SK-N-MC (cell line): ENCODE data around the gene GABRR1.
"Not testable (repeated sequence)": the region's sequence is repeated elsewhere in the genome, so short reads cannot be mapped to it uniquely, and the experiment has no call there.

Source experiments
- EZH2 ChIP-seq: fragments of 200-600 bp; sonication (generic); IDR thresholded peaks from one replicate; pipeline ENCODE4 v1.6.1; 2017; ENCODE audit warnings: antibody characterized with exemption
- POLR2AphosphoS5 ChIP-seq: IDR thresholded peaks from 2 replicates; pipeline ENCODE4 v1.6.1; 2012; ENCODE audit warnings: mild to moderate bottlenecking, low read depth, low read length, borderline replicate concordance

DNA sequence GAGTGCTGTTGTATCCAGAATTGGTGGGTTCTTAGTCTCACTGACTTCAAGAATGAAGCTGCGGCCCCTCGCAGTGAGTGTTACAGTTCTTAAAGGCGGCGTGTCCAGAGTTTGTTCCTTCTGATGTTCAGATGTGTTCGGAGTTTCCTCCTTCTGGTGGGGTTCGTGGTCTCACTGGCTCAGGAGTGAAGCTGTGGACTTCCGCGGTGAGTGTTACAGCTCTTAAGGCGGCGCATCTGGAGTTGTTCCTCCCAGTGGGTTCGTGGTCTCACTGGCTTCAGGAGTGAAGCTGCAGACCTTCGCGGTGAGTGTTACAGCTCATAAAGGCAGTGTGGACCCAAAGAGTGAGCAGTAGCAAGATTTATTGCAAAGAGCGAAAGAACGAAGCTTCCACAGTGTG, 16.4 kb upstream of the GABRR1 start:
- TF ChIP-seq EZH2, POLR2AphosphoS5: not testable (repeated sequence)
